Measurements from ENCODE around the gene ZNF416.

The ZNF416 gene

DNA sequence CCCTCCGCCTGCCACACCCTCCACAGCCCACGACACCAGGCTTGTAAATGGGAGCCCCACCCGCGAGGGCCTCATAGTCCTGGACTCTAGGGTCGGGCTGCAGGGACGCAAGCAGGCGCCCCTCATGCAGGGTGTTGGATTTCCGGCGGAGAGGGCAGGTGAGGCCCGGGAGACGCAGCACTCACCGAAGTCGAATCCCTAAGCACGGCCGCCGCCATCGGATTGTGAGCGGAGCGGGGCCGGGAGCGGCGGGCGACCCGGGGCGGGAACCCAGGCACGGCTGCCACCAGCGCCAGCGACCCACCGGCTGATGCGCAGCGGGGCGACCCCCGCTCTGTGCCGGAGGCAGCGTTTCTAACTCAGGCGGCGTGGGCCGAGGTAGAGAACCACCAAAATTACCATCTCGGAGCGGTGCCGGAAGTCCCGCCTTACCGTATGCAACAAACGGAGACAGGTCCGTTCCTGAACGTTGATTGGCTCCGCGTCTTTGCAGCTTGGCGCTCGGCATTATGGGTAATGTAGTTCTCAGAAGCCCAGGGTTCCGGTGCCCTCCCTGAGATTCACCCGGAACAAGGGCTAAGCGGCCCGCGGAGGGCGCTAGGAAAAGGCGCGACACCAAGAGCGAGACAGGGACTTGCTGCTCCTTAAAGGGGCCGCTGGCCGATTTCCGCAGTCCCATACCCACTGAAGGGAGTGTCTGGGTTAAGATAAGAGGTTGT lies at the start of gene ZNF416:
TSS of gene ZNF416 (minus strand) at position 425 of the 719 bp plus-strand sequence. CDS start at position 218, 207 bp downstream.
- DNase-seq = peak; percentile 97 to 100

DNA sequence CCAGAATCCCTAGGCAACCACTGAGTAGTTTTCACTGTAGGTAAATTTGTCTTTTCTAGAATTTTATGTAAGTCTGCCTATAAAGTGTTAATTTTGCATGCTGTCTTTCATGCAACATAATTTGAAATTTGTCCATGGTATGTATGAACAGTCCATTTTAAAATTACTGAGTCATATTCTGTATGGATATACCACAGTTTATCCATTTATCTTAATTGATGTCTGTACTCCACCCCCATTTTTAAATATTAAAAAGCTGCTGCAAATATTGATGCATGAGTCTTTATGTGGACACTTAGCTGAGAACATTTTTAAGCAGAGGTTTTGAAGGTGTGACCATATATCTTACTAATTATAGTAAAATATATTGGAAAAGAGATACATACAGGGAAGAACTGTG lies 44.4 kb upstream of the ZNF416 start:
- no peak for DNase-seq

DNA sequence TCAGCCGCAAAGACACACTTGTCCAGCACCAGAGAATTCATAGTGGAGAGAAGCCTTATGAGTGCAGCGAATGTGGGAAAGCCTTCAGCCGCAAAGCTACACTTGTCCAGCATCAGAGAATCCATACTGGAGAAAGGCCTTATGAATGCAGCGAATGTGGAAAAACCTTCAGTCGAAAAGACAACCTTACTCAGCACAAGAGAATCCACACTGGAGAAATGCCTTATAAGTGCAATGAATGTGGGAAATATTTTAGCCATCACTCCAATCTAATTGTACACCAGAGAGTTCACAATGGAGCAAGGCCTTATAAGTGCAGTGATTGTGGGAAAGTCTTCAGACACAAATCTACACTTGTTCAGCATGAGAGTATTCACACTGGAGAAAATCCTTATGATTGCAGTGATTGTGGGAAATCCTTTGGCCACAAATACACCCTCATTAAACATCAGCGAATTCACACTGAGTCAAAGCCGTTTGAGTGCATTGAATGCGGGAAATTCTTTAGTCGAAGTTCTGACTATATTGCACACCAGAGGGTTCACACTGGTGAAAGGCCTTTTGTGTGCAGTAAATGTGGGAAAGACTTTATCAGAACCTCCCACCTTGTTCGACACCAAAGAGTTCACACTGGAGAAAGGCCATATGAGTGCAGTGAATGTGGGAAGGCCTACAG lies 42.1 kb upstream of the ZNF416 start:
- no peak for DNase-seq

DNA sequence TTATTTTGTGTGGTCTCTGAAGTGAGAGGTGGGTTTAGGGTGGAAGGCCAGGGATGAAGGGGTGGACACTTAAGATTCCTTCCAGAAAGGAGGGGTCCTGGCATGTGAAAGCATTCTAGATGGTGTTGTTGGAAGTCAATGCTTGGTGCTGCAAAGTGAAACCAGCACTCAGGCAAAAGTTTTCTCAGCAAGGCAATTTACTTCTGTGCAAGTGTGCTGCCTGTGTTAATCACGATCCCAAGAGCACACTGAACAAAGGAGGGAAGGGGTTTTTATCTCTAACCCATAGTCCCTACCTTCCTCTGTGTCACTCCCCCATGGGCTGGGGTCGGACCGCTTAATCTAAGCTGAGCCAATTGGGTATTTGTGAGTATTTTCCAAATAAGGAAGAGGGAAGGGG lies 36.6 kb upstream of the ZNF416 start:
- DNase-seq = no peak

DNA sequence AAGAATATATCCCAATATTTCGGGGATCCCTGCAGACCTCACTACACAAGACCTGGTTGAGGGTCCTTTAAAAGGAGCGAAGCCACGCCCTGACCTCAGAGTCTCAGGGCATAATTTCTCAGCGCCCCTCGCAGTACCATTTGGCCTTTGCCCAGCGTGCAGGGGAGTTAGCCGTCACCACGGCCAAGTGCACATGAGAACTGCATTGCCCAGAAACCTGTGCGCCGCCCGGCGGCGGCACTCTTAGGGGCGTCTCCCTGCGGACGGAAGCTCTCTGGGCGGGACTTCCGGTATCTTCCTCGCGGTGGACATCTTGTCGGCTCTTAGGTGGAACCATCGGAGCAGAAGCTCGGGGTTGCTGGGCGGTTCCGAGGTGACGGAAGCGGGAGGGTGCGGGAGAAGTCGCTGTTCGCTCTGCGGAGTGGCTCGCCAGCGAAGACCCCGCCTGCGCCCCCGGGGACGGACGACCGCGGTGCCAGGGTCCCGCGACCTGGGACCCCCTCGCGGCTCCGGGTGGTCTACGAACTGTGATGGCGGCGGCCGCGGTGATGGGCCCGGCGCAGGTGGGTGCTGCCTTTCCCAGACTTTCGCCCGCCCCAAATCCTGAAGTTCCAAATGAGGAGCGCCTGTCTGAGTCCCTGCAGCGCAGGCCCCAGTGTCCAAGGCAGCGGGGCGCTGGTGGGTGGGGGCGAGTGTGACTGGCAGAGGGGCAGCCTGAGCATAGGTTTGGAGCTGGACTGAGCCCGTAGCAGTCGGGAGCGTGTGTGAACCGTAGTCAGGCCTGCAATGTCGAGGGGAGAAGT lies 35.4 kb upstream of the ZNF416 start, which contains the start of gene ZNF134:
TSS of gene ZNF134 (plus strand) at position 302 of the 803 bp plus-strand sequence. CDS start 5,227 bp downstream, outside the sequence.
- peak; percentile 89 to 94 for DNase-seq

DNA sequence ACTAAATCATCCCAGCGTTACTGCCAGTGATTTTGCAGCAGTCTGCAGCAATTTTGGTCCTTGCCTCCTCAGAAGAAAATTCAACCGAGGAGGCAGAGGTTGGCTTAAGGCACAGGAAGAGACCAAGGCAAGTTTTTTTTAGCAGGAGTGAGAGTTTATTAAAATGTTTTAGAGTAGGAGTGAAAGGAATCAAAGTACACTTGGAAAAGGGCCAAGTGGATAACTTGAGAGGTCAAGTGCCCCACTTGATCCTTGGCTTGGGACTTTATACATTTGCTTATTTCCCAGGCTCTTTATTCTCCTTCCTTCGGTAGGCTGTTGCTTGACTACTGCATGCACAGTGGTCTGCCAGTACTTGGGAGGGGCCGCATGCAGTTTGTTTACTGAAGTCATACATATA lies 32.4 kb upstream of the ZNF416 start:
- no peak for DNase-seq

DNA sequence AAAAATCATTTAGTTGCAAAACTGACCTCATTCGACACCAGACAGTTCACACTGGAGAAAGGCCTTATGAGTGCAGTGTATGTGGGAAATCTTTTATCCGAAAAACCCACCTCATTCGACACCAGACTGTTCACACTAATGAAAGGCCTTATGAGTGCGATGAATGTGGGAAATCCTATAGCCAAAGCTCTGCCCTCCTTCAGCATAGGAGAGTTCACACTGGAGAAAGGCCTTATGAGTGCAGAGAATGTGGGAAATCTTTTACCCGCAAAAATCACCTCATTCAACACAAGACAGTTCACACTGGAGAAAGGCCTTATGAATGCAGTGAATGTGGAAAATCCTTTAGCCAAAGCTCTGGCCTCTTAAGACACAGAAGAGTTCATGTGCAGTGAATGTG lies 28.2 kb upstream of the ZNF416 start:
- DNase-seq = no peak

DNA sequence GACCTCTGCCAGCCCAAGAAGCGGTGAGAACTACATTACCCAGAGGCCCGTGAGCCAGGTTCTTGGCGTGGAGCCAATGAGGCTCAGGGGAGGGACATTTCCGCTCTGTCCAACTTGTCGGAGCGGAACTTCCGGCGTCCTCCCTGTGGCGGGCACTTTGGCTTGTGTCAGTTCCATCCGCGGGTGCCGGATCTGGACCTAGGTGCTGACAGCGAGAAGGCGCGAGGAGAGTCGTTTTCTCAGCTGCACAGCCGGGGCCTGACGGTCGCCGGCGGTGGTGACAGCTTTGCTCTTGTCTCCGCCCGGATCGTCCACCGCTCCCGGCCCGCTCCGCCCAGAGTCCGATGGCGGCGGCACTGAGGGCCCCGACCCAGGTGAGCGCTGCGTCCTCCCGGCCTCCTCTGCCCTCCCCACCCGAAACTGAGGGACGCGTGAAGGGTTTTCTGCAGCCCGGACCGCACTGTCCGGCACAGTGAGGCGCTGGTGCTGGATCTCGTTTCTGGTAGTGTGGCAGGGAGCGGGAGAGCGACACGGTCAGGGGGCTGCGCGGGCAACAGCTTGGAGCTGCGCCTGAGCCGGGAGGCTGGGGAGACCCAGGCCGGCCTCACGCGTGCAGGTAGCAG lies 21.2 kb upstream of the ZNF416 start, which contains the start of gene ZNF530:
TSS of gene ZNF530 (plus strand) at position 125 of the 623 bp plus-strand sequence. CDS start 4,461 bp downstream, outside the sequence.
- peak; percentile 95 to 97 for DNase-seq

DNA sequence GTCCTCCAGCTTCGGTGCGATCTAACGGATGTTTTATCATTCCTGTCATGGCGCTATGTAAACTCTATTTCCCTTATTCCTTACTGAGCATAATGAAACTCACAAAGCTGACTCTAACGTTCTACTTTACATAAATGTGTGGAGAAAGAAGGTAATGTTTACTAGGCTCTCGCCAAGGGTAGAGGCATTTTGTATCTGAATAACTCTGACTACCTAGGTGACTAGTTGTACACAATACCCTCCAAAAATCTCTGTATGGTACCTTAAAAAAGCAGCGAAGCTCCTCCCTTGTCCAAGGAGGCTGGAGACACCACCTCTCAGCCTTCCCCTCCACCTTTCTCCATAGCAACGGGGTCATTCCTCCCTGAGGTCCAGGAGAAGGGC lies 20.7 kb upstream of the ZNF416 start:
- no peak for DNase-seq

DNA sequence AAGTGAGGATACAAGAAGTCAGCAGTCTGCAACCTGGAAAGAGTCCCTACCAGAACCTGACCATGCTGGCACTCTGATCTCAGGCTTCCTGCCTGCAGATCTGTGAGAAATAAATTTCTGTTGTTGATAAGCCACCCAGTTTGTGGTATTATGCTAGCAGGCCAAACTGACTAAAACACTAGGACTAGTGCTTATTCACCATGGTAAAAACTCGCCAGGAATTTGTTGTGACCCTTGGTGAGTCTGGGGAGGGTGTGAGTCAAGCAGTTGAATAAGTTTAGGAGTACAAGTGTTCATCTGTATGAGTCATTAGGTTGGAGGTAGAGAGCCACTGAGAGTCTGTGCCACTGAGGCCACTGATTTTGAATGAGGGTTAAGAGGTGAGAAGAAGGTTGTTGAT lies 8.8 kb upstream of the ZNF416 start:
- DNase-seq = no peak

DNA sequence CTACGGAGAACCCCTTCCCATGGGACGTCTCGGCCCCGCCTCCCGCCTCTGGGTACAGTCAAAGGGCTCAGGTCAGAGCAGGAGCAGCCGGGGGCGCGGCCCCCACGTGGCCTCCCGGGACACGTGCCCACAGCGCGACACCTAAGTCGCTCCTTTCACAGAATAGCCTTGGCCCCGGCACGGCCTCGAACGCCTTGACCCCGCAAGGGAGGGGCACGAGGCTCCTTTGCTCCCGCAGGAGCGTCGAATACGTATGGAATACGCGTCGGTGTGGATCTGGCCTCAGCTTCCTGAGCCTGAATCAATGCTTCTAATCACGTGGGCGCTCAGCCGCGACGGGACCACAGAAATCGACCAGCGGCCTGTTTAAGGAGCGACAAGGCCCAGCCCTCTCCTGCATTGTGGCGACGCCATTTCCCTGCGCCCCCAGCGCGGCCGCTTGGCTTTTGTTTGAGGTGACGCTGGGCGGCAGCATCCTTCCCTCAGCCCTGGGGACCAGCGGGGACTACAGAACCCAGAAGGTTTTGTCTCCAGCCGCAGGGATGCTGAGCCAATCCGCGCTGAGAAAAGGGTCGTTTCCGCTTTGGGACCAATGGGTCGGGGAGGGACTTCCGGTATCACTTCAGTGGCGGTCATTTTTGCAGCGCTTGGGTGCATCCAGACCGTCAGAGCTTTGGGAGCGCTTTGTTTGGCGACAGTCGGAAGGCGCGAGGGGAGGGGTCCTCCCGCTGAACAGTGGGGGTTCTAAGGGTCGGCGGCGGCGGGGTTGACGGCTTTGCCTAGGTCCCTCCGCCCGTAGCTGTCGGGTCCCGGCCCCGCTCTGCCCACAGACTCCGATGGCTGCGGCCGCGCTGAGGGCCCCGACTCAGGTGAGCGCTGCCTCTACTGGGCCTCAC lies 5.1 kb upstream of the ZNF416 start, which contains the start of gene ZIK1:
TSS of gene ZIK1 (plus strand) at position 625 of the 896 bp plus-strand sequence. CDS start at position 837, 212 bp downstream.
- DNase-seq = peak; percentile 97 to 99

DNA sequence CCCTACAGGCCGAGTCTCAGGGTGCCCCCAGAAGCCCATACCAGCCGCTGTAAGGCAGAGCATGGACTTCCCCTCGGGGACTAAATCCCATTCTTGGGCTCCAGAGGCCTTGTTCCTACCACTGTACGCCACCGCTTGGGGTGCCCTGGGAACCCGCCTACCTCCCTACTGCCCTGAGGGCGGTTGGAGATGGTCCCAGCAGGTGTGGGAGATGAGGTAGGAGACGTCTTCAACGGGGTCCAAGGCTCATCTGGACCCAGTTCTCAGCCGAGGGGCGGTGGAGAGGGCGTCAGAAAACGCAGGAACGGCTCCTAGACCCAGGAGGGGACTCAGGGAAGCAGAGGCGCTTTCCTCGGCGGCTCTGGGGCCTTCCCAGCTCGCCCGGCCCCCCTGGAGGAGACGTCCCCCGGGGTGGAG lies 4.4 kb upstream of the ZNF416 start:
- DNase-seq = no peak

DNA sequence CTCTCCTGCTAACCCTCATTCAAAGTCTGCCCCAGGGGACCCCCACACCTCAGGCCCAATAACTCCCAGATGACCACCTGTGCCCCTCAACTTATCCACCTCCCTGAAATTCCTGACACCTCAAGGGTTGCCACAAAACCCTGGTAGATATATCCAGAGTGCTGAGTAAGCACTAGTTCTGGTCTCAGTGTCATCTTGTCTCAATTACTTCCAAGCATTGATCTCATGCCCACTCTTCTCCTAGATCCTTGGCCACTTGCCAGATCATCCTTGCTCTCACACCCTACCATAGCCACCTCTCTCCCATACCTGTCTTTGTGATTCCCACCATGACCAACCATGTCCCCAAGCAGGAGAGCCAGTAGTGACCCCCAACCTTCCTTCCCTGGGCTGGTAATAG lies 2.0 kb downstream of the ZNF416 start:
- DNase-seq = no peak

DNA sequence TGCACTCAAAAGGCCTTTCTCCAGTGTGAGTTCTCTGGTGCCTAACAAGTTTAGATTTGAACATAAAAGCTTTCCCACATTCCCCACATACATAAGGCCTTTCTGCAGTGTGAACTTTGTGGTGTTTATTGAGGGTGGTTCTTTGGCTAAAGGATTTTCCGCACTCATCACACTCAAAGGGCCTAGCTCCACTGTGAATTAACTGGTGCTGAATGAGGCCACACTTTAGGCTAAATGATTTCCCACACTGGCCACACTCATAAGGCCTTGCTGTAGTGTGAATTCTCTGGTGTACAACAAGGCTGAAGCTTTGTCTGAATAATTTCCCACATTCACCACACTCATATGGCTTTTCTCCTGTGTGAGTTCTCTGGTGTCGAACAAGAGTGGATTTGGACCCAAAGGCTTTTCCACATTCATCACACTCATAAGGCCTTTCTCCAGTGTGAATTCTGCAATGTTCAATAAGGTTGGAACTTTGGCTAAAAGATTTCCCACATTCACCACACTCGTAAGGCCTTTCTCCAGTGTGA lies 6.2 kb downstream of the ZNF416 start:
- no peak for DNase-seq

DNA sequence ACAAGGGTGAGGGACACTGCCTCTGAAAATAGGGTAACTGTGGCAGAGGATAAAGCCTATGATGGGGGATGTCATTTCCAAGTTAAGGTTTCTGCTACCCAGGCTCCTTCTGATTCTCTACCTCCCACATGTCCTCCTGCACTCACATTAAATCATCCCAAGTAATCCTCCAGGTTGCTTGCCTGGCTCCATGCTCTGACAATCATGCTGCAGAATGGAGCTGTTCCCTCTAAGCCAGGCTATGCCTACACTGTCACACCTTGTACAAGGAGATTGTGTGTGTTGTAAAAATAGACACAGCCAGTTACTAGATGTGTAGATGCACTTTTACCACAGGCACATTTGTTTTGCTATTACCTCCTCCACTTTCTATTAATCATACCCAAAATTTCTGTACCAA lies 8.0 kb downstream of the ZNF416 start:
- no peak for DNase-seq

DNA sequence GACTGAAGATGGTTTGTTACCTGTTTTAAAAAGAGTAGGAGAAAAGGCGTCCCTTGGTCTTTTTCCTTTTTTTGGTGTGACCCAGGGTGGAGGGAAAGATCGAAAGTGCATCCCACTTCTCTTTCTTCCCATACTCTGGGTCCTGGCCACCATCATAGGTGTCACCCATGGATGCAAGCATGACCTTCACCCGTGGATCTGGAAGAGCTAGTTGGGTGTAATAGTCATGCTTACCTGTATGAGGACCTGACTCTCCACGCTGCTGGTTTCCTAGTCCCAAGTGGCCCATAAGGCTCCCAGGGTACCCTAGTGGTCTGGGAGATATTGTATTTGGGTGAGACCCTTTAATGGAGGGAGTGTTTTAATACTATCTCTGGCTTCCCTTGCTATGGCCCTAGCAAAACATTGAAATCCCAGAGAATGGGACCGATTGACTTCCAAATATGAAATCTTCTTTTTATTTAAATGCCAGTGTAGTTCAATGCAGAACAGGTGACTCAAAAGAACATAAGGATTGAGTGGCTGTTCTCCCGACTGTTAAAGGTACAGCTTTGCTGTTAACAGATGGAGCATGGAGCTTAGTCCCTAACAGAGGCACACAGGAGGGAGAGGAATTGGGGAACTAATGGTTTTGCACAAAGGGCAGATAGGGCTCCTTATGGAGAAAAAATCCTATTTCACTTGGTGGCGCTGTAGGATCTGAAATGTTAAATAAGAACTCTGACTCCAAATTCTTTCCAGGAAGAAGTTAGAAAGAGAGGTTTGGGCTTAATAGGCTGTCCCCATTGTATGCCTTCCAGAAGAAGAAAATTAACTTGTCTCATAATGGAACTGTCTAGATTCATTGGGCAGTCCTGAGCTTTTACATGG lies 12.1 kb downstream of the ZNF416 start:
- DNase-seq = peak in 1 of 2 experiments; percentile 19

DNA sequence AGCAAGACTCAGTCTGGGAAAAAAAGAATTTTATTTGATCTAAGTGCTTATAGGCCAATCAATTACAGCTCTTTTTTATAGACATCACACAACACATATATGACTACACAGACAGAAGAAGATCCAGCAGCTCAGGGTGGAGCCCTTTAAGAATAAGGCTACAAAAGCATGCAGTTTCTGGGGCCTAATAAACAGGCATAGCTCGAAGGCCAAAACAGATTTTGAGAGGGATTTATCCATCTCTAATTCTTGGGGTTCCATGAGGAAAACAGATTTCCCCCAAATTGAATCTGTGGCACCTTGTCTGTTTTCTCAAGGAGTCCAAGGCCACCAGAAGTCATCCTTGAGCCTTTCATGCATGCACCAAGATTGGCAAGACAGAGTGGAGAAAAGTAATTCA lies 15.2 kb downstream of the ZNF416 start:
- no peak for DNase-seq

DNA sequence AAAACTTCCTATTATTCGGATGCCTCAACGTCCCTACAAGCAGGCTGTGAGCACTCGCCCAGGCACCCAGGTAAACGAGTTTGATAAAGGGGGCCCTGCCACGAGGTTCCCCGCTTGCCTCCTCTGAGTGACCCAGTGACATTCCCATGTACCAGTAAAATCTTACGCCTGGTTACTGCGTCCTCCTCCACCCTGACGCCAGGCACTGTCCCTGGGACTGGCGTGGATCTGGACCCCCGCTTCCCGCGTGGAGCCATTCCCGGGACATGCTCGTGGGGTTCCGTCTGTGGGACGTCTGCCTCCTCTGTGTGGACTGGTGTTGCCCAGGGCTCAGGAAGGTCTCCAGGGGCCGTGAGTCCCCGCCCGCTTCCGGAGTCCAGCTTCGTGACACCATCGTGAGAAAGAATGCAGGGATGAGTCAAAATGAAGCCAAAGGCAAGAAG lies 18.6 kb downstream of the ZNF416 start:
- DNase-seq = no peak

DNA sequence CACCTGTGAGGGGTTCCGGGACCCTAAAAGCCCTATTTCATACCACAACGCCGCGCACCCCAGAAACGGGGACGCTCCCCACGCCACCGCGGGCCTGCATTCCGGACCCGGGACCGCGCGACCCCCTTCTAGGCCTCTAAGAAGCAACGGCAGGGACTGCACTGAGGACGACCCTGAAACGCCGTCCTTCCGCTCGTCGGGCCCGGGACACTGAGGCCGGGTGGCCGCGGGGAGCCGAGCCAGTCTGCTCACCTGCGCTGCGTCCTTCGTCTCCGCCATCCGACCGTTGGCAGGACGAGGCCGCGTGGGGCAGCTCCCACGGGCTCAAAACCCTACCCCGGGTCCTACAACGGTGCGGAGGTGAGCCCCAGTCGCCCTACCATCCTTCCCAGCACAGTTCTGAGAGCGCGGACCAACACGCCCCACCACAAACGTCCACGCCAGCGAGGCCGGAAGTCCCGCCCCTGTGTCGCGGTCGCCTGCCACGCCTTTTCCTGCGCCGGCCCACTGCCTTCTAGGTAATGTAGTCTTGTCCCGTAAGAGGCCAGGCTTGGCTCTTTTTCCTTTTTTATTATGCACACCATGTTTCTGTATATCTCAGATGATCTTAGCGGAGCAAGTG lies 19.2 kb downstream of the ZNF416 start, which contains the start of gene ZNF550:
TSS of gene ZNF550 (minus strand) at position 460 of the 622 bp plus-strand sequence. CDS start at position 279, 181 bp downstream.
- peak; percentile 52 to 82 for DNase-seq

DNA sequence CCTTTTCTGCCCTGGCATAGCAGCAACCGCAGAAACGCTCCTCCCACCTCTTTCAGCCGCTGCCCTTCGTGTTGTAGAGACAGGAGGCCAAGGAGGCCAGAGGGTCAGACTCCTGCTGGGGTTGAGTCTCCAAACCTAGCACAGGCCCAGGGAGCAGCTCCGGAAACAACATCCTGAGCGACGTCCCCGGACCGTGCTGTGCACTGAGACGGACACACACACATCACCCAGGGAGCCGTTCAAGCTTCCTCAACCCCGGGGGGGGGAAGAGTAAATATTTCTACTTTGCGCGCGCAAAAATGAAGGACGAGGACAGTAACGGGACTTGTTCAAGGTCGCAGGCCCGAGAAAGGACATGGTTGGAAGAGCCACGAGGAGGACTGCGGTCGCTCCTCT lies 19.7 kb downstream of the ZNF416 start:
- no peak for DNase-seq
